Suprapubic skin (tissue), 4 donors: ENCODE measurements around the gene COQ4.

Experiments used
- CTCF ChIP-seq, 2 donors: fragments of 200-600 bp in 1 of 2; fragments of 450-650 bp in 1 of 2; sonication (generic) in 1 of 2; IDR thresholded peaks; one replicate each; pipeline ENCODE4 v1.5.1; 2016 to 2019; ENCODE audit warnings: antibody characterized with exemption in 2 of 2, mild to moderate bottlenecking in 1 of 2, moderate library complexity in 1 of 2
- POLR2A ChIP-seq, 2 donors: fragments of 450-650 bp; IDR thresholded peaks; one replicate each; pipeline ENCODE4 v1.6.1; 2017; ENCODE audit warnings: antibody characterized with exemption in 2 of 2, mild to moderate bottlenecking in 2 of 2, moderate library complexity in 2 of 2
- POLR2AphosphoS5 ChIP-seq, 3 donors: sonication (generic); formaldehyde crosslinking; IDR thresholded peaks; one replicate each; pipeline ENCODE4 v1.6.1; 2017; ENCODE audit warnings: antibody characterized with exemption in 3 of 3

GRCh38 chr9:128370367-128370751, 47.7 kb downstream of the COQ4 start:
- TF ChIP-seq POLR2A (IDR thresholded peaks at IDR 0.05) (no peak), CTCF (IDR thresholded peaks at IDR 0.05) (no peak), POLR2AphosphoS5 (IDR thresholded peaks at IDR 0.05) (no peak)
